Endodermal cell (in vitro differentiated cells): ENCODE measurements around the gene OMA1. TPM values are rescaled to one million over a fixed set of nuclear protein-coding genes. Genes with fewer than 3 reads are reported as not detected.

Experiments
- DNase-seq: peaks from one replicate; pipeline ENCODE4 v3.0.0-alpha.2; 2017
- H3K27ac ChIP-seq: 2 replicates; pipeline ENCODE4 v1.5.1; 2013; ENCODE audit warnings: mild to moderate bottlenecking, low read depth, low read length, moderate library complexity
- H3K27me3 ChIP-seq: 2 replicates; pipeline ENCODE4 v1.6.1; 2013; ENCODE audit warnings: mild to moderate bottlenecking, low read length, moderate library complexity; ENCODE audit not compliant: insufficient read depth, control insufficient read depth, poor library complexity, severe bottlenecking
- H3K36me3 ChIP-seq: 2 replicates; pipeline ENCODE4 v1.7.0; 2013; ENCODE audit warnings: mild to moderate bottlenecking, low read length, moderate library complexity; ENCODE audit not compliant: control insufficient read depth, insufficient read depth
- H3K4me1 ChIP-seq: one replicate; pipeline ENCODE4 v1.7.0; 2013; ENCODE audit warnings: low read length; ENCODE audit not compliant: control insufficient read depth, insufficient read depth
- H3K4me3 ChIP-seq: 2 replicates; pipeline ENCODE4 v1.5.1; 2013; ENCODE audit warnings: mild to moderate bottlenecking, low read length, moderate library complexity
- H3K9ac ChIP-seq: 2 replicates; pipeline ENCODE4 v1.6.1; 2013; ENCODE audit warnings: mild to moderate bottlenecking, low read length, moderate library complexity; ENCODE audit not compliant: poor library complexity, severe bottlenecking; ENCODE audit errors: extremely low read depth
- H3K9me3 ChIP-seq: 2 replicates; pipeline ENCODE4 v1.6.1; 2013; ENCODE audit warnings: mild to moderate bottlenecking, low read length, moderate library complexity; ENCODE audit not compliant: control insufficient read depth
- H3K27ac Mint-ChIP-seq: 2 replicates; pipeline ENCODE4 v1.8.0; 2020; ENCODE audit warnings: mixed read lengths
- H3K27me3 Mint-ChIP-seq: 2 replicates; pipeline ENCODE4 v1.8.0; 2021; ENCODE audit warnings: mild to moderate bottlenecking, mixed read lengths; ENCODE audit not compliant: insufficient read depth
- H3K36me3 Mint-ChIP-seq: 2 replicates; pipeline ENCODE4 v1.8.0; 2020; ENCODE audit warnings: low read depth, mixed read lengths
- H3K4me1 Mint-ChIP-seq: 2 replicates; pipeline ENCODE4 v1.8.0; 2020; ENCODE audit warnings: mixed read lengths
- H3K4me3 Mint-ChIP-seq: 2 replicates; pipeline ENCODE4 v1.8.0; 2020; ENCODE audit warnings: mild to moderate bottlenecking, moderate library complexity, mixed read lengths
- H3K9me3 Mint-ChIP-seq: 2 replicates; pipeline ENCODE4 v1.8.0; 2020; ENCODE audit warnings: mild to moderate bottlenecking, mixed read lengths
- WGBS, 2 experiments: methylation state at CpG; one replicate each; pipeline versions ENCODE4 v1.1.5 to v1.1.7; 2013; ENCODE audit warnings: missing lambda C conversion rate in 2 of 2, mixed read lengths in 1 of 2; ENCODE audit not compliant: insufficient coverage in 1 of 2, insufficient read length in 1 of 2; 5-methylcytosine and 5-hydroxymethylcytosine counted together
- total RNA-seq, 2 donors: library from RNA; stranded (reverse); fragmentation: NEBNext Ultra II Directional in 1 of 2; extraction: Animal tissue kit (Norgen Biotek cat#: 25700) in 1 of 2; gene quantifications; 2 replicates in 1 of 2; 3 replicates in 1 of 2; pipeline ENCODE4 v1.2.1, GENCODE V29; 2021
- TF ChIP-seq, protein P1 (sequence below): fragments of 200-600 bp; sonication (generic); conservative IDR thresholded peaks from 2 replicates; pipeline ENCODE4 v1.5.0; 2021; ENCODE audit warnings: antibody characterized with exemption, mild to moderate bottlenecking

OMA1 gene
- total RNA-seq, 2 donors from 2014 or later = 13.0 to 18.4 TPM

DNA sequence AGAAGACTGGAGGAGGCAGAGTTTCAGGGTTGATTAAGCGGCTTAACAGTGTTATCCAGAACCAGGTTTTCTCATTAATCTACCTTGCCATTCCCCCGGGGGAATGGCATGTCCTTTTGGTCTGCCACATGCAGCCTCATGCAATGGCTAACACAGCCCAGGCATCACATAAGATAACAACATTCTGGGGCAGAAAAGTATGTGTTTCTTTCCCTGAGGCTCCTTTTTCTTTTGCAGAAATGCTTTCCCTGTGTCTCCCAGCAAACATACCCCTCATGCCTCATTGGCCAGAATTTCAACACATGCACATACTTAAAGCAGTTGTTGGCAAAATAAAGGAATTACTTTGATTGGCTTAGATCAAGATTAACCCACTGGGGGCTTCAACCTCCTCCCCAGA lies 98.6 kb downstream of the OMA1 start:
- H3K4me3 Mint-ChIP-seq = no peak overlapping the region
- Histone ChIP-seq H3K36me3 (no peaks in the 10 kb centered on the region), H3K4me1 (peaks cover 8% of the 10 kb centered on the region), H3K9me3 (no peaks in the 10 kb centered on the region), H3K9ac (no peak overlapping the region), H3K4me3 (no peak overlapping the region), H3K27me3 (peaks cover 14% of the 10 kb centered on the region), H3K27ac (no peak overlapping the region)
- DNase-seq = no peak
- 68 to 83% methylated on average over 1 to 2 of the region's 2 CpGs for WGBS, 2 experiments
- H3K27me3 Mint-ChIP-seq = peaks cover 24% of the 10 kb centered on the region
- no peaks in the 10 kb centered on the region for H3K9me3 Mint-ChIP-seq
- no peak overlapping the region for H3K27ac Mint-ChIP-seq
- TF ChIP-seq, protein P1, sequence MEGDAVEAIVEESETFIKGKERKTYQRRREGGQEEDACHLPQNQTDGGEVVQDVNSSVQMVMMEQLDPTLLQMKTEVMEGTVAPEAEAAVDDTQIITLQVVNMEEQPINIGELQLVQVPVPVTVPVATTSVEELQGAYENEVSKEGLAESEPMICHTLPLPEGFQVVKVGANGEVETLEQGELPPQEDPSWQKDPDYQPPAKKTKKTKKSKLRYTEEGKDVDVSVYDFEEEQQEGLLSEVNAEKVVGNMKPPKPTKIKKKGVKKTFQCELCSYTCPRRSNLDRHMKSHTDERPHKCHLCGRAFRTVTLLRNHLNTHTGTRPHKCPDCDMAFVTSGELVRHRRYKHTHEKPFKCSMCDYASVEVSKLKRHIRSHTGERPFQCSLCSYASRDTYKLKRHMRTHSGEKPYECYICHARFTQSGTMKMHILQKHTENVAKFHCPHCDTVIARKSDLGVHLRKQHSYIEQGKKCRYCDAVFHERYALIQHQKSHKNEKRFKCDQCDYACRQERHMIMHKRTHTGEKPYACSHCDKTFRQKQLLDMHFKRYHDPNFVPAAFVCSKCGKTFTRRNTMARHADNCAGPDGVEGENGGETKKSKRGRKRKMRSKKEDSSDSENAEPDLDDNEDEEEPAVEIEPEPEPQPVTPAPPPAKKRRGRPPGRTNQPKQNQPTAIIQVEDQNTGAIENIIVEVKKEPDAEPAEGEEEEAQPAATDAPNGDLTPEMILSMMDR = no peak
- H3K36me3 Mint-ChIP-seq = no peaks in the 10 kb centered on the region
- H3K4me1 Mint-ChIP-seq = peaks cover 20% of the 10 kb centered on the region

- Histone ChIP-seq H3K36me3 (no peaks in the 10 kb centered on the region), H3K27ac (no peak overlapping the region), H3K9me3 (no peaks in the 10 kb centered on the region), H3K27me3 (peaks cover 14% of the 10 kb centered on the region), H3K4me3 (no peak overlapping the region), H3K9ac (no peak overlapping the region), H3K4me1 (peaks cover 8% of the 10 kb centered on the region)
- 66 to 71% methylated on average over 3 of the region's 3 CpGs for WGBS, 2 experiments
- DNase-seq = no peak
- TF ChIP-seq, protein P1 = no peak
- Mint-ChIP-seq H3K36me3 (no peaks in the 10 kb centered on the region), H3K27ac (no peak overlapping the region), H3K27me3 (peaks cover 24% of the 10 kb centered on the region), H3K4me1 (peaks cover 21% of the 10 kb centered on the region), H3K4me3 (no peak overlapping the region), H3K9me3 (no peaks in the 10 kb centered on the region)
These were observed 99.5 kb downstream of the OMA1 start for GRCh38 chr1:58447042-58447441.

- Mint-ChIP-seq H3K9me3 (no peaks in the 10 kb centered on the region), H3K27me3 (peaks cover 24% of the 10 kb centered on the region), H3K4me3 (no peak overlapping the region), H3K27ac (no peak overlapping the region), H3K4me1 (peaks cover 25% of the 10 kb centered on the region), H3K36me3 (no peaks in the 10 kb centered on the region)
- Histone ChIP-seq H3K9ac (no peak overlapping the region), H3K27me3 (peaks cover 14% of the 10 kb centered on the region), H3K9me3 (no peaks in the 10 kb centered on the region), H3K36me3 (no peaks in the 10 kb centered on the region), H3K4me3 (no peak overlapping the region), H3K27ac (no peak overlapping the region), H3K4me1 (peaks cover 8% of the 10 kb centered on the region)
- TF ChIP-seq, protein P1 = no peak
- DNase-seq = no peak
These were observed 100.2 kb downstream of the OMA1 start for GRCh38 chr1:58446368-58446767.
